ENCODE measurements around the gene CIAO3.
"Not testable (repeated sequence)": the region's sequence is repeated elsewhere in the genome, so short reads cannot be mapped to it uniquely, and the experiment has no call there.

Gene CIAO3

GRCh38 chr16:724188-725040 lies 16.4 kb downstream of the CIAO3 start:
- no peak for DNase-seq (ENCODE audit: low read depth, low spot score)

DNA sequence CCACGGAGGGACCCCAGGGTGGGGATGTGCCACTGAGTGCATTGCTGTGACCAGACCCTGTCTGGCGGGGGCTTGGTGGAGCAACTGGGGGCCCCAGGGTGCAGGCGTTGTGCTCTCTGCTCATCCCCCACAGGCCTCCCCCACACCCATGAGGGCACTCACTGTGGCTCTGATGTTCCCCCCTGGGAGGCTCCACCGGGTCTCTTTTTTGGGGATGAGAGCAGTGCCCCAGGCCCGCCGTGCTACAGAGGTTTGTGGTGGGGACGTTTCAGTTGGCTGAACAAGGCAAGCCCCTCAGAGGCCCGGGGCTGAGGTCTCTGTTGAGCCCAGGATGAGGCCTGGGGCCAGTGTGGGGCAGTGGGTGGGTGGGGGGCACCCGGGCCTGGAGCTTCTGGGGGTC lies 17.1 kb downstream of the CIAO3 start:
- no peak for DNase-seq (ENCODE audit: low read depth, low spot score)

- no peak for DNase-seq (ENCODE audit: low read depth, low spot score)
Observed at GRCh38 chr16:722835-723633, 17.8 kb downstream of the CIAO3 start.

DNA sequence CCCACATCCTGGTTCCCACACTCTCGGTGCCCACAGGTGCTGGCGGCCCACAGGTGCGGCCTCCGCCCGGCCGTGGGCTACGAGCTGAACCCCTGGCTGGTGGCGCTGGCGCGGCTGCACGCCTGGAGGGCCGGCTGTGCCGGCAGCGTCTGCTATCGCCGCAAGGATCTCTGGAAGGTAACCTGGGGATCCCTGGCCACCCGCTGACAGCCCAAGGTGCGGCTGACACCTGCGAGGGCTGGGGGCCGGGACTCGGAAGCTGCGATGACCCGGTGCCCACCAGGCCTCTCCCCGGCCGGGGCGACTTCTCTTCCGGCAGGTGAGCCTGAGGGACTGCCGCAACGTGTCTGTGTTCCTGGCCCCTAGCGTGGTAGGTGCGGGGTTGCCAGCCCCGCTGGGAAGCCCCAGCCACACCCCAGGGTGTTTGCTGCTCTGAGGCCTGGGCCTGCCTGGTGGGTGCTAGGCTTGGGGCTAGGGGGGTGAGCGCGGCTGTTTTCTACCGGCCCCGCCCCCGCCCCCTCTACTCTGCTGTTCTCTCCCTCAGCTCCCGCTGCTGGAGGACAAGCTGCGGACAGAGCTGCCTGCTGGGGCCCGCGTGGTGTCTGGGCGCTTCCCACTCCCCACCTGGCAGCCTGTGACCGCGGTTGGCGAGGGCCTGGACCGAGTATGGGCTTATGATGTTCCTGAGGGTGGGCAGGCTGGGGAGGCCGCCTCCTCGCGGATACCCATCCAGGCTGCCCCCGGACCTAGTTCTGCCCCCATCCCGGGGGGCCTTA lies 18.8 kb downstream of the CIAO3 start:
- no peak for DNase-seq (ENCODE audit: low read depth, low spot score)

DNA sequence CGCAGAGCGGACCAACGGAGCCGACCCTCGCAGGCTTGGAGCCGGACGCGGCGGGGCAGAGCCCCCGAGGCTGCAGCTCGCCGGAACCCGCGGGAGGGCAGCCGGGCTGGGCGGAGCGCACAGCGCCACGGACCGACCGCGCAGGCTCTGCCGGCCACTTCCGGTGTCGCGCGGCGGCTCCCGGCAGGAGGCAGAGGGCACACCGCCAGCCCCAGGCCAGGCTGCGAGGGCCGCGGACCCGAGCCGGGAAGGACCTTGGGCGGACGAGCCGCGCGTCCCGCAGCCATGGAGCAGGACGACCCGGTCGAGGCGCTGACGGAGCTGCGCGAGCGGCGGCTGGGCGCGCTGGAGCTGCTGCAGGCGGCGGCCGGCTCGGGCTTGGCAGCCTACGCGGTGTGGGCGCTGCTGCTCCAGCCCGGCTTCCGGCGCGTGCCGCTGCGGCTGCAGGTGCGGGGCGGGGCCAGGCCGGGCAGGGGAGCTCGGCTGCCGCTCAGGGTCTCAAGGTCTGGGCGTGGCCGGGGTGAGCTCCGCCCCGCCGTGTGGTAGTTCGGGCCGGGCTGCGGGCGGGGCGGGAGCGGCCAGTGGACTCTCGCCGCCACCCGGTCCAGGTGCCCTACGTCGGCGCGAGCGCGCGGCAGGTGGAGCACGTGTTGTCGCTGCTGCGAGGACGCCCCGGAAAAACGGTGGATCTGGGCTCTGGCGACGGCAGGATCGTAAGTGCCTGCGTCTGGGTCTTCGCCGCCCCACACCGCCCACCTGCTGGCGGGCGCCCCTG lies 19.6 kb downstream of the CIAO3 start, which contains the start of gene ANTKMT:
TSS of gene ANTKMT (plus strand) at position 157 of the 775 bp plus-strand sequence. CDS start at position 286, 129 bp downstream.
- peak; percentile 44 for DNase-seq (ENCODE audit: low read depth, low spot score)

DNA sequence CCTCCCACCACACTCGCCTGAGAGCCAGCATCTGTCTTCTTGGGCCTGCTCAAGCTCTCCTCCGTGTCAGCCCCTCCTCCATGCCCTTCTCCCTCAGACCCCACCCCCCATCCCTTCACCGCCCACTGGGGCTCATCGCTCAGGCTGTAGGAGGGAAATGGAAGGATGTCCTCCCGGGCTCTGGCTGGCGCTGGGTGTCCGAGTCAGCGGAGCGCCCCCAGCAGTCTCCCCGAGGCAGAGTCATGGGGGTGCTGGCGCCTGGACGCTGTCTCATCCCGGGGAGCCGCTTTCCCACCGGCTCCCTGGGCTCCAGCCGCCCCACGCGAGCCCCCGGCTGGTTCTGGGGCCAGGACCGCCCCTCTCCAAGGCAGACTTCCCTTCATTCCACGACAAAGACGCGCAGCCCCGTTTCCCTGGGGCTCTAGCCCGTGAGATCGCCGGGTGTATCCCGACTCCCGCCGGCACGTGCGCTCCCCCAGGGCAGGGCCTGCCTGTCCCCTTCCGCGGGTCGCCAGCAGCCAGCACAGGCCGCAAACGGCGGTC lies 20.3 kb downstream of the CIAO3 start:
- DNase-seq (ENCODE audit: low read depth, low spot score), result no peak

DNA sequence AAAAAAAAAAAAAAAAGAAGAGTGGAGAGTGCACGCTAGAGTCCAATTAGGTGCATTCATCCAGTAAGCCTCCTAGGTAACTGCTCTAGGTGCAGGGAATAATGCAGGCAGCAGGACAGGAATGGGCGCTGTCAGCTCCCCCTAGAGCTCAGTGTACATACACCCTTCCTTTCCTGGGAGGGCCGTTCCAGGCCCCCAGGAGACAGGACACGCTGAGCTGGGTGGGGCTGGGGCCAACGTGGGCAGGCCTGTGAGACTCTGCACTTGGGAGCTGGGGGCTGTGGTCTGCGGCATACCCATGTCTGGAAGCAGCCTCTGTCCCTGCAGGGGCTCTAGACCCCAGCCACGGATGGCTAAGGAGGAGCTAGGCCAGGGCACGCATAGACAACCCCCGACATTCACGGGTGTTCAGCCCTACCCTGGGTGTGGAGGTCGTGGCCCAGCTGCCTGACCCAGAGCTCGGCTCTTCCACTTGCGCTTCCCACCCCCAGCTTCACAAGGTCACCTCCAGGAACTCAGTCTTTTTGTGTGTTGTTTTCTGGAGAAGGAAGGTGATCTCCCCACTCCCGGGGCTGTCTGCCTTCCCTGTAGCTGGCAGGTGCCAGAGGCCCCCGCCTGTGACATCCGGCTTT lies 20.9 kb downstream of the CIAO3 start:
- no peak for DNase-seq (ENCODE audit: low read depth, low spot score)

GRCh38 chr16:718922-719321 lies 21.9 kb downstream of the CIAO3 start:
- no peak for DNase-seq (ENCODE audit: low read depth, low spot score)

DNA sequence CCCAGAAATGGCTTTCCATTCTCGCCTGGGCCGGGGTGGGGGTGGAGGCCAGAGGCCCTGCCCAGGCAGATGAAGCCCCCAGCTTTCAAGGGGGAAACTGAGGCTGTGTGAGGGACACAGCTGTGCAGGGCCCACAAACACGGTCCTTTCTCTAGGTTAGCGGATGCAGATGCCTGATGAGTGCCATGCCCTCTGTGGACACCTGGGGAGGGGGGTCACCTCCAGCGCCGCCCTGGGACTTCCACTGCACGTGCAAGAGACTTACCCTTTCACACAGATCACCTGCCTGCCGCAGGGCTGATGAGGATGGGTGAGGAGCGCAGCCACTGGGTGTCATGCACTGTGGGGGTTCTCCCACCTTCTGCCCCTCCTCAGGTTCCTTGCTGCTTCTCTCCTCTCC lies 22.4 kb downstream of the CIAO3 start:
- DNase-seq (ENCODE audit: low read depth, low spot score), result no peak

DNA sequence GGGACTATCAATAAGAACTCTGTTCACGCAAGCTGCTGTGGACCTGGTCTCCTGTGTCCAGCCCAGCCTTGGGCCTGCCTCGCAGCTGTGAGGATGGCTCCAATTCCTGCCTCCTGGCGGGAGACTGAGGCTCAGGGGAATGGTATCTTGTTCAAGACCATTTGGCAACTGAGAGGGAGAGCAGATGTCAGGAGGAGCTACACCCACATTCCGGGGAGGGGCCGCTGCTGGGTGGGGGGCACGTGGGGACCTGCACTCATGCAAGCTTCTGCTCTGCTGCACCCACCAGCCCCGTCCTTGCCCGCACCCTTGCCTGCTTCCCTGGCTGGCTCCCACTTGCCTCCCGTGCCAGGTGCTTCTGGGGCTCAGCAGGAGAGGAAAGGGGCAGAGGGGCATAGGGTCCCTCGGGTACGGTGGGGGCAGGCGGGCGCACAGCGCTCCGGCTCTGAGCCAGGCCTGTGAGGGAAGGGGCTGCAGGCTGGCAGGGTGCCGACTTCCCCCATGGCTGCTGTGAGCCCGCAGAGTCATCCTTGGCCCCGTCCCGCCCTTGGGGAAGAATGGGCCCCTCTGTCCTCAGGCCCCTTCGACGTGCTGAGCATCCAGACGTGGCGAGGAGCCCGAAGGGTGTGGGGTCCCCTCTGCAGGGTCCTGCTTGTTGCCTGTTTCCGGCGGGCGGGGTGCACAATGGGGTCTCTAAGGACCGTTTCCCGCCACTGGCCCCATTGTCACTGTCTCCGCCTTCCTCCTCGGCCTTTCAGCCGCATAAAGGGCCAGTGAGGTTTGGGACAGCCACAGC lies 23.1 kb downstream of the CIAO3 start:
- no peak for DNase-seq (ENCODE audit: low read depth, low spot score)

- no peak for DNase-seq (ENCODE audit: low read depth, low spot score)
Observed at GRCh38 chr16:716768-717325, 23.9 kb downstream of the CIAO3 start.

- DNase-seq (ENCODE audit: low read depth, low spot score), result no peak
Observed at GRCh38 chr16:716200-716568, 24.6 kb downstream of the CIAO3 start.

DNA sequence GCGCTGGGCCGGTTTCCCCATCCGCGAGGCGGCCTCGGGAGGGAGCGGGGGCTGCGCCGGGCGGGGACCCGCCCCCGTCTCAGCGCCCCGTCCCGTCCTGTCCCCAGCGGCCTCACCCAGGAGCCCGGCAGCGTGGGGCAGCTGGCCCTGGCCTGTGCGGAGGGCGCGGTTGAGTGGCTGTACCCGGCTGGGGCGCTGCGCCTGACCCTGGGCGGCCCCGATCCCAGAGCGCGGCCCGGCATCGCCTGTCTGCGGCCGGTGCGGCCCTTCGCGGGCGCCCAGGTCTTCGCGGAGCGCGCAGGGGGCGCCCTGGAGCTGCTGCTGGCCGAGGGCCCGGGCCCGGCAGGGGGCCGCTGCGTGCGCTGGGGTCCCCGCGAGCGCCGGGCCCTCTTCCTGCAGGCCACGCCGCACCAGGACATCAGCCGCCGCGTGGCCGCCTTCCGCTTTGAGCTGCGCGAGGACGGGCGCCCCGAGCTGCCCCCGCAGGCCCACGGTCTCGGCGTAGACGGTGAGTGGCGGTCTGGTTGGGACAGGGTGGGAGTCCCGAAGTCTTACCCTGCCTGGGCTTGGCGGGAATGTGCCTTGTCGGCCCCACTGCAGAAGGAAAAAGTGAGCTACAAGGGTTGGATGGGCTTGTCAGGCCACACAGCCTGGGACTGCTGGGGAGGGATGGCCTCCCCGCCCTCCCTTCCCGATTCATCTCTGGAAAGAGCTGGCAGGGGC lies 25.2 kb downstream of the CIAO3 start:
- no peak for DNase-seq (ENCODE audit: low read depth, low spot score)

DNA sequence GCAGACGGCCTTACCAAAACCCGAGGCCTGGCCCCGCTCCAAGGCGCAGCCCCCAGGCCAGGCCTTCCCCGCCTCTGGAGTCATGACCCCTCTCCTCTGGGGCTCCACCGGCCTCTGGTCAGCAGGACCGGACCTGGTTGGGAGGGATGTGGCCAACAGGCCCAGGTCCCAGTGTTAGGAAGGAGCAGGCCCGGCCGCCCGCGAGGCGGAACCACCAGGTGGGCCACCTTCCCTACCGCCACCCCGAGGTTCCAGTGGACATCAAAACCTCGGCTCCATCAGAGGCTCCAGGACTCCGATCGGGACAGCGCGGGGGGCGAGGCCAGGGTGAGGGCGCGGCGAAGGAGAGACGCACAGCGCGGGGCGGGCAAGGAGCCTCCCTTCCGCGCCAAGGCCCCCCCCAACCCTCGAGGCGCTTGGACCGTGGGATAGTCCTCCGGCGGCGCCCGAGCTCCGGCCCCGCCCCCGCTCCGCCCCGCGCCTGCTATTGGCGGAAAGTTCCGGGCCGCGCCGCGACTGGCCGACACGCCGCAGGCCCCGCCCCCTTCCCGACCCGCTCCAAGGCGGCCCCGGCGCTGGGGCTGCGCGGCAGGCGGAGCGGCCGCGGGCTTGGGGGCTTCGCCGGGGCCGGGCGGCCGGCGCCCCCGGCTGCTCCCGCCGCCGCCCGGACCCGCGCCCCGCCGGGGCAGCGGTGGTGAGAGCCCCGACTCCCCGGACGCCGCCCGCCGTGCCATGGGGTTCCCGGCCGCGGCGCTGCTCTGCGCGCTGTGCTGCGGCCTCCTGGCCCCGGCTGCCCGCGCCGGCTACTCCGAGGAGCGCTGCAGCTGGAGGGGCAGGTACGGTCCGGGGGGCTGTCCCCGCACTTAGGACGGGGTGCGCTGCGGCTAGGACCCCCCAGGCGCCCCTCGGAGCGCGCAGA lies 26.0 kb downstream of the CIAO3 start, which contains the start of gene METRN:
TSS of gene METRN (plus strand) at position 561 of the 919 bp plus-strand sequence. CDS start at position 733, 172 bp downstream.
- peak; percentile 77 for DNase-seq (ENCODE audit: low read depth, low spot score)

DNA sequence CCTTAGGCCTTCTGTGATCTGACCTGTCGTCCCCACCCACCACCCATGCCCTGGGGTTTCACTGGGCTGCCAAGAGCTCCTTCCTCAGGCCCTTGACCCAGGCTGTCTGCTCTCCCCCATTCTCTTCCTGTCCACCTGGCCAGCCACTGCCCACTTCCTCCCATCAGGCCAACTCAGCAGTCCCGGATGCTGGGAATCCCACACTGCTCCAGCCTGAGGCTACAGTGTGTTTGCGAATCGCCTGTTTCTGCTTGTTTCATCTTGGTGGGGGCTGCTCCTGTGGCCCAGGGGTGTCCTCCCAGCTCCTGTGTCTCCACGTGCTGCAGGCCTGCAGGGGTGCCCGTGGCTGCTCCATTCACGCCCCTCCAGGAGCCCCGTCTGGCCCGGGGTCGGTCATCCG lies 26.7 kb downstream of the CIAO3 start:
- DNase-seq (ENCODE audit: low read depth, low spot score), result no peak

DNA sequence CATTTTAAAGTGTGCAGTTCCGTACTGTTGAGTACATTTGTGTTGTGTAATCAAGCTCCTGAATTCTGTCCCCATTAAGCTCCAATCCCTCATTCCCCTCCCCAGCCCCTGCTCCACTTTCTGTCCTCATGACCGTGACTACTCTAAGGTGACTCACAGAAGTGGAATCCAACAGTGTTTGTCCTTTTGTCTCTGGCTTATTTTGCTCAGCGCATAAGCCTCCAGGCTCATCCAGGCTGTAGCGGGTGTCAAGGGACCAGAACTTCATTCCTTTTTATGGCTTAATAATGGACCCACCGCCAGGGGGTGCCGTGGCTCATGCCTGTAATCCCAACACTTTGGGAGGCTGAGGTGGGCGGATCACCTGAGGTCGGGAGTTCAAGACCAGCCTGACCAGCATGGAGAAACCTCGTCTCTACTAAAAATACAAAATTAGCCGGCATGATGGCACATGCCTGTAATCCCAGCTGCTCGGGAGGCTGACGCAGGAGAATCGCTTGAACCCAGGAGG lies 28.0 kb downstream of the CIAO3 start:
- not testable (repeated sequence) for DNase-seq (ENCODE audit: low read depth, low spot score)

All from activated CD4-positive, CD25-positive, alpha-beta regulatory T cell treated with anti-CD3 and anti-CD28 coated beads, Interleukin-2, amount 50 U/mL, for 16 hours (primary cell).